ENCODE data around the gene MMP11.
"Not testable (repeated sequence)": the region's sequence is repeated elsewhere in the genome, so short reads cannot be mapped to it uniquely, and the experiment has no call there.

The MMP11 gene, protein sequence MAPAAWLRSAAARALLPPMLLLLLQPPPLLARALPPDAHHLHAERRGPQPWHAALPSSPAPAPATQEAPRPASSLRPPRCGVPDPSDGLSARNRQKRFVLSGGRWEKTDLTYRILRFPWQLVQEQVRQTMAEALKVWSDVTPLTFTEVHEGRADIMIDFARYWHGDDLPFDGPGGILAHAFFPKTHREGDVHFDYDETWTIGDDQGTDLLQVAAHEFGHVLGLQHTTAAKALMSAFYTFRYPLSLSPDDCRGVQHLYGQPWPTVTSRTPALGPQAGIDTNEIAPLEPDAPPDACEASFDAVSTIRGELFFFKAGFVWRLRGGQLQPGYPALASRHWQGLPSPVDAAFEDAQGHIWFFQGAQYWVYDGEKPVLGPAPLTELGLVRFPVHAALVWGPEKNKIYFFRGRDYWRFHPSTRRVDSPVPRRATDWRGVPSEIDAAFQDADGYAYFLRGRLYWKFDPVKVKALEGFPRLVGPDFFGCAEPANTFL

DNA sequence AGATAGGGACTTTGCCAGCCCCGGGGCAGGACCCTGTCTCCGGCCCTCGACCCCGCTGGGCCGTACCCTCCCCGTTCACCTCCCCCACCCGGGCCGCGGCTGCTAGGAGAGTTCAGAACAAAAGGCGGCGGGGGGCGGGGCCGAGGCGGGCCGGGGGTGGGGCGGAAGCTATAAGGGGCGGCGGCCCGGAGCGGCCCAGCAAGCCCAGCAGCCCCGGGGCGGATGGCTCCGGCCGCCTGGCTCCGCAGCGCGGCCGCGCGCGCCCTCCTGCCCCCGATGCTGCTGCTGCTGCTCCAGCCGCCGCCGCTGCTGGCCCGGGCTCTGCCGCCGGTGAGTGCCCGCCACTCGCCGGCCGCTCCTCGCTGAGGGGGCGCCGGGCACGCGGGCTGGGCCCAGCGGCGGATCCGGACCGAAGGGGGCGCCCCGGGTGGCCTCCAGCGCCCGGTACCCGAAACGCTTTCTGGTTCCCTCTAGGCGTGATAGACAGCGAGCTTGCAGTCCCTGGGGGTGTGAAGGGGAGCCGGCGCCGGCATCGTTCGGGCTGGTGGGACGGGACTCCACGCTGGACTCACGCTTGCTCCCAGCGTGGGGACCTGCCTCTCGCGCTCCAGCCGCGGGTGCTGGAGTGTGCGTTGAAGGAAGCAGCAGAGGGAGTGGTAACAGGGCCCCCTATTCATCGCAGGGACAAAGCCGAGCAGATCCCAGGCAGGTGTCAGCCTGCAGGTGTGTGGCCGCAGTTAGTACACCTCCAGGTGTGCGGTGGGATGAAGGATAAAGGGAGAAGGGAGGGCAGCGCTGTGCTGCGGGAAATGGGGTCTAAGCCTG lies at the start of gene MMP11:
Gene MMP11, plus strand, starts transcription at position 201 of the 825 bp plus-strand sequence. Its CDS starts 22 bp downstream, at position 223.
- DNase-seq = peak; percentile 28

DNA sequence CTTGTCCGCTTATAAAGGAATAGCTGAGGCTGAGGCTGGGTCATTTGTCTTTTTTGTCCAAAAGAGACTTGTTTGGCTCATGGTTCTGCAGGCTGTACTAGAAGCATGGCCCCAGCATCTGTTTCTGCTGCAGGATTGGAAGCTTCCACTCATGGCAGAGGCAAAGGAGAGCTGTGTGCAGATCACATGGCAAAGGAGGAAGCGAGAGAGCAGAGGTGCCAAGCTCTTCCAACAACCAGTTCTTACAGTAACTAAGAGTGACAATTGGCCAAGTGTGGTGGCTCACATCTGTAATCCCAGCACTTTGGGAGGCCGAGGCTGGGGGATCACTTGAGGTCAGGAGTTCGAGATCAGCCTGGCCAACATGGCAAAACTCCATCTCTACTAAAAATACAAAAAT lies 44.5 kb upstream of the MMP11 start:
- DNase-seq = not testable (repeated sequence)

DNA sequence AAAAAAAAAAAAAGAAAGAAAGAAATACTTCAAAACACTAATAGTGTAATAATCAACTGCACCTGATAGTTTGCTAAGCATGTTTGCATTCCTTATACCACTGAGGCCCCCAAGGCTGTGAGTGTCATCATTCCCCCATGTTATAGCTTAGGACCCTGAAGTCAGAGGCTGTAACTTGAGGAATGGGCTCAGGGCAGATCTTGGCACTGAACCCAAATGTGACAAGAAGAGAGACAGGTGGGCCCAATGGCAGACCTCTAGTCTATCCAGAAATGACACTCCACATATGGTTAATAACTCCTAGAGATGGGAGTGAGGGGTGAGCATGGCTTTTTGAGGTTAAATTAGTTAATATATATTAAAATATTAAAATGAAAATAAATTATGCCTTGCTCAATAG lies 35.0 kb upstream of the MMP11 start:
- DNase-seq = no peak

DNA sequence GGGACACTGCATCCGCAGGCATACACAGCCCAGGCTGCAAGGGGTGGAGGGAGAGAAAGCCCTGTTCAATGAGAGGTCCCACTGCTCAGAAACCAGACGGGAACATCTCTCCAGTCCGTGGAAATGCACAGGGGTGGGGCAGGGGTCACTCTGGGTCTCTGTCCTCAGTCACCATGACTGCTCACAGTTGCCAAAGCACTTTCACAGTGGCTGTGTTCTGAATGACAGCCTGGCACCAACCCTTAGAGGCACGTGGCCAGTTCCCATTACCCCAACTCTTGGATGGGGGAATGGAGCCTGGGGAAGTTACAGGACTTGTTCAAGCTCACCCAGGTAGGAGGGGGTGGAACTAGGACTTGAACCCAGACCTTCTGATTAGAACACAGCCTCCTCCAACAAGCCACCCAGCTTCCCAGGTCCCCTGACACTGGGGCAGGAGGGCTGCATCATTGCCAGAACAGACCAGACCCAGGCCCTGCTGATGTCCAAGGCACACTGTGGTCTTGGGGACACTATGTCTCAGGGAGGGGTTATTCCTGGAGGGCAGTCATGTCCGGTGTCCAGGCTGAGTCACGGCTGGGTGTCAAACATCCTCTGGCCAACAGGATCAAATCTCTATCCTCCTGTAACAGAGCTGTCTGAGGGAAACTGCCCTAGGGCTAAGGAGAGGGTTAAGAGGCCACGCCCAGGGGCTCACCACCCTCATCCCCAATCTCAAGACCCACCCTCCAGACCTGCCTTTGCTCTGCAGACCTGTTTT lies 30.0 kb upstream of the MMP11 start:
- no peak for DNase-seq

DNA sequence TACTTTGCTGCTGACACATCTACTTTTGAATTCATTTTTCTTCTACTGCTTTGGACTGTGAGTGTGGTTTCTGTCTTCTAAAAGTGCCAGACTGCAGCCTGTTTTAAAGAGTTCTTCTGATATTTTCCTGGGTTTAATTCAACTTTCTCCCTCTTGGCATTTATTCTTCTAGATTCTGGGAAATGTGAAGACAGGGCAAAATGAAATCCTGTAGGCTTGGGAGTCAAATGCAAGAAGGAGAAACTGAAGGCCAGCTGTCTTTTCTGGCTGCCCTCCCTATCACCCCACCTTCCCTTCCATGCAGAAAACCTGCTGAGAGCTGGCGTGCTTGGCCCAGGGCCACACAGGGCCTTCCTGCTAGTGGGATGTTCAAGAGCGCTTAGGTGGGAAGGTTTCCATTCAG lies 29.3 kb upstream of the MMP11 start:
- DNase-seq = no peak

DNA sequence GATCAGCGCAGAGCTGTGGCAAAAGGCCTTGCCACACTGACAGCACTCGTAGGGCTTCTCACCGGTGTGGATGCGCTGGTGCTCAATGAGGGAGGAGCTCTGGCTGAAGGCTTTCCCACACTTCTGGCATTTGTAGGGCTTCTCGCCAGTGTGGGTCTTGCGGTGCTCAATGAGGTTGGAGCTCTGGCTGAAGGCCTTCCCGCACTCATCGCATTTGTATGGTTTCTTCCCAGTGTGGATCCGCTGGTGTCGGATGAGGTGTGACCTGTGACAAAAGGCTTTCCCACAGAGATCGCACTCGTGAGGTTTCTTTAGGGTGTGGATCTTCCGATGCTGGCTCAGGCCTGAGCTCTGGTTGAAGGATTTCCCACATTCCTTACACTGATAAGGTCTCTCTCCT lies 28.6 kb upstream of the MMP11 start:
- DNase-seq = no peak

DNA sequence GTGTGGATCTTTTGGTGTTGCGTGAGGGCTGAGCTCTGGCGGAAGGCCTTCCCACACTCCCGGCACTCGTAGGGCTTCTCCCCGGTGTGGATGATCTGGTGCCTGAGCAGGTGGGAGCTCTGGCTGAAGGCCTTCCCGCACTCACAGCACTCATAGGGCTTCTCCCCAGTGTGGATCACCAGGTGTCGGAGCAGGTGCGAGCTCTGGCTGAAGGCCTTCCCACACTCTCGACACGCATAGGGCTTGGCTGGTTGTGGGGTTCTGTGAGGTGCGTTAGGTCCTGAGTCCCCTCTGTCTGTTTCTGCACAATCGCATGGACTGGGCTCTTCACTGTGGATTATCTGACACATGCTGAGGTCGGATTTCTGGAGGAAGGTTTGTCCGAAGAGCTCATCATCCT lies 28.2 kb upstream of the MMP11 start:
- DNase-seq = no peak

DNA sequence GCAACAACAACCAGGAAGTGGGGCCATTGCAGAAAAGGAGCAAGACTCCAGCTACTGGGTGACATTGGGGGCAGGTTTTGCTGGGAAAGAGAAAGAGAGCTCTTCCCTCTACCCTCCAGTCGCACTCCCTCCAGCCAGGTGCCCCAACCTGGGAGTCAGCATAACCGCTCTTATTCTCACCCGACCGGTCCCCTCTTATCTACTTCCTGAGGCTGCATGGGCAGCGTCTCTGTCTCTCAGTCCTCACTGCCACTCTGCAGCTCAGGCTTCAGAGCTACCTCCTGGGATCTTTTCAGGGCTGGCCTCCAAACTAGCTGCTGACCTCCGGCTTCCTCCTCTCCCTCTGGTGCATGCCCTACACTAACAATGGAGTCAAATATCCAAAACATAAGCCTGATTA lies 26.9 kb upstream of the MMP11 start:
- no peak for DNase-seq

DNA sequence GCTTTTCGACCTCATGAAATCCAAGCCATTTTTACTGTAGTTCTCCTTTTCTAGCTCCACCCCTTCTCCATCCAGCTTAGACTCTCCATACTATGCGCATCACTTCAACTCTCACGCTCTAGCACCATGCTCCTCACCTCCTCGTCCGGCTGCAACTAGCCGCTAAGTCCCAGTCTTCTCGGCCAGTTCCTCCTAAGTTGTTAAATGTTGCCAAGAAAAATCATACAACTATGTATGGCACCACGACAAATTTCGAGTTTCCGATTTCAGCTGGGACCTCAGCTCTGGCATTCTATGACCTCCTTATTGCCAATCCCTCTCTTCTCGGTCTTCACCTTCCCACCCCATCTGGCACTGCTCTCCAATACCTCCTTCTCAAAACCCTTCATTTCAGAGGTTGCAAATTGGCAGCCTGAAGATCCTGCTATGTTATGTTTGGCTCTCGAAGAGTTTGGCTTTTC lies 22.8 kb upstream of the MMP11 start:
- no peak for DNase-seq

DNA sequence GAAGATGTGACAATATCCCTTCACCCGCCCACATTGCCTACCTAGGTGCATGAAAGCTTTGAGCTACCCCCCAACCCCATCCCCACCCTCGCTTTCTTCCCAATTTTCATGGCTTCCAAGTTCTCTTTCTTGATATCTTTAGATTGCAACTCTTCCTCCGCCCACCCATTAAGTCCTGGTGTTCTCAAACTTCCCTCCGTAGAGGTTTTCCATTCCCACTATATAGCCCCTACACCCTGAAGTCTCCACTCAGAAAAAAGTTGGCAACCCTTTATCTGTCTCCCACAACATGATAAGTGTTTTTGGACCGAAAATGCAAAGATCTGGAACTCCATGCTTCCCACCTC lies 22.3 kb upstream of the MMP11 start:
- no peak for DNase-seq

DNA sequence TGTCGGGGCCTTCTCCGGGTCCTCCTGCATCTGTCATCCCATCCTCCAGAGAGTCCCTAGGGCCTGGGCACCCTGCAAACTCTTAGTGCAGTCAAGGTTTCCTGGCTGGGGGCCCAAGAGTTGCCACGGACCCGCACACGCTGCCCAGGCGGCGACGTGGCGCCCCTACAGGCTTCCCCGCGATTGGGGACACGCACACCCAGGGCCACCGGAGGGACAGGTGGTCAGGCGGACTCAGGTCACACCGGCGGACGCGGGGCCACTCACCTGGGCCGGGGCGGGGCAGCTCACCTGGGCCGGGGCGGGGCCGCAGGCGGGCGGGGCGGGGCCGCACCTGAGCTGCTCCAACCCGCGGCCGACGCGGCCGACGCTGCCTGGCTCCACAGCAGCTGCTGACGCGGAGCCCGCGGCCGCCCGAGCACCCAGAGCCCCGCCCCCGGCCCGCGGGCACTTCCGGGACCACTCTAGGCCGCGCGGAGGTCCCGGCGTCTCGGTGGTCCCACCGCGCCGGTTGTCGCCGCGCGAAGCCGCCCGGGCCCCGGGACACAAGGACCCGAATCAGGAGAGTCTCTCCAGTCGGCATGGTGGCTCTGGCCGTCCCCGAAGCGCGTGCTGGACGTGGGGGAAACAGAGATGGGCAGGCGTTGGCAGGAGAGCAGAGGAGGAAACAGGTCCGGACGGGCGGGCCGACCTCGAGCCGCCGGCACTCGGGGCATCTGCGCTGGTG lies 21.8 kb upstream of the MMP11 start, which contains the start of gene ZNF70:
Gene ZNF70, minus strand, starts transcription at position 399 of the 727 bp plus-strand sequence. CDS start 5,972 bp downstream, outside the sequence.
- peak; percentile 80 for DNase-seq

DNA sequence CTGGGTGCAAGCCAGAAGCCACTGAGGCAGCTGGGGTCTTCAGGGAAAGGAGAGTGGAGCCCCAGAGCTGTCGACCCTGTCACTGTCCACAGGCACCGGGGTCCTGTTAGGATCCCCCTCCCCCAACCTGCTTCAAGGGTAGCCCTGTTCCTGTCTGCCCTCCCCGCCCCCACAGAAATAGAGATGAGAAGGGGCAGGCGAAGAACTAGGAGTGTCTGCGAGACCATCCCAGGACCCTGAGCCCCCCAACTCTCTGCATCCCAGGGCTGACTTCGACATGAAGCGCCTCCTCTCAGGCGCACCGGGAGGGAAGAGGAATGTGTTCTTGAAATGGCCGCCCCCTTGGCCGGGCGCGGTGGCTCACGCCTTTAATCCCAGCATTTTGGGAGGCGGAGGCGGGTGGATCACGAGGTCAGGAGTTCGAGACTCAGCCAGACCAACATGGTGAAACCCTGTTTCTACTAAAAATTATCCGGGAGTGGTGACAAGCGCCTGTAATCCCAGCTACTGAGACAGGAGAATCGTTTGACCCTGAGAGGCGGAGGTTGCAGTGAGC lies 21.1 kb upstream of the MMP11 start:
- DNase-seq = peak; percentile 35

DNA sequence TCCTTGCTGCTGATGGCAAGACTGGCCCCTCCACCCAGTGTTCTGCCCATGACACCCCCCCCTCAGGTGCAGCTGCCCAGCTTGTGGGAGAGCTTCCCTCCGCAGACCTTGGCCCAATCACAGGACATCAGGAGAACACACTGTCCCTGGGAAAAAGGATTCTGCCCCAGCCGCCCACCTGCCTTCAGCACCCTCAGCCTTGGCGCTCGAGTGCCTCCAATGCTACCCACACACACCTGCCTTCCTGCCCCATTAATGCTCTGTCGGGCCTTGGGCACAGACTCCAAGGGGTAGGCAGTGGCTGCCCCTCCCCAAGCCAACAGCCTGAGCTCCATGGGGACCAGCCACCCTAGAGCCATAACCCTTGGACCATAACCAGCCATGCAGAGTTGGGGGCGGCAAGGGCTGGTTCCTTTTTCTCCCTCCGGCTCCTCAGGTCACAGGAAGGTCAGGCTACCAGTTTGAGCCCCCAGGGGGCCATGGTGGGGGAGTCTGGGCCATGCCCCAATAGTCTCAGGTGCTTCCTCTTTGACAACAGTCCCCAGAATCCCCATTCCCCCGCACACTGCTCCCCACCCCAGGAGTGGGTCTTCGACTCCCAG lies 20.5 kb upstream of the MMP11 start:
- DNase-seq = no peak

DNA sequence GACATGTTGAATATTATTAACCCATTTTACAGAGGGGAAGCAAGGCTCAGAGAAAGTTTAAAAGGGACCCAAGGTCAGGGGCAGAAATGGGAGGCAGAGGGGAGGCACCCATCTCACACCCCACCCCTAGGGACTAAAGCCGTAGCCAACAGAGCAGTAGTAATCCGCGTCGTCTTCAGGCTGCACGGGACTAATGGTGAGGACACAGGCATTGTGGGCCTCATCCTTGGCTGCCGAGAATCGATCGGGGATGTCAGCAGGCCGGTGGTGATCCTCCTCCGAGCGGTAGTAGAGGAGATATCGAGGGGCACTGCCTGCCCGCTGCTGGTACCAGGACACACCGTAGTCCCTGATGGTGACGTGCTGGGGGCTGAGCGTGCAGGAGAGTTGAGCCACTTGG lies 19.9 kb upstream of the MMP11 start:
- no peak for DNase-seq

DNA sequence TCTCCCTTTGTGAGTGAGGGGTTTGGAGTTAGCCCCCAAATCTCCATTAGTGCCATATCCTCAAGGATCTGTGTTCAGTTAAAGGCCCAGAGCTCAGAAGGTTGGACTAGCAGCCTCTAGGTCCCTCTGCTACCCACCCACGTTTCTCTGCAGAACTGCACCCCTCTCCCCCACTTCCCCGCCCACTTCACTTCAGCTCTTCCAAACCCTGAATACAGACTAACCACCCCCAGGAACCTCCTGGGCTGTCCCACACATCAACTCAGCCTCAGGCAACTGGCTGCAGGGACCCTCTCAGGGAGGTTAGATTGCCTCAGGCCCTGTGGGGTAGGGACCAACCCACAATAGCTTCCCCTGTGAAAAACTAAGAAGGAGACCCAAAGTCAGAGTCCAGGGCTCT lies 19.3 kb upstream of the MMP11 start:
- DNase-seq = no peak

DNA sequence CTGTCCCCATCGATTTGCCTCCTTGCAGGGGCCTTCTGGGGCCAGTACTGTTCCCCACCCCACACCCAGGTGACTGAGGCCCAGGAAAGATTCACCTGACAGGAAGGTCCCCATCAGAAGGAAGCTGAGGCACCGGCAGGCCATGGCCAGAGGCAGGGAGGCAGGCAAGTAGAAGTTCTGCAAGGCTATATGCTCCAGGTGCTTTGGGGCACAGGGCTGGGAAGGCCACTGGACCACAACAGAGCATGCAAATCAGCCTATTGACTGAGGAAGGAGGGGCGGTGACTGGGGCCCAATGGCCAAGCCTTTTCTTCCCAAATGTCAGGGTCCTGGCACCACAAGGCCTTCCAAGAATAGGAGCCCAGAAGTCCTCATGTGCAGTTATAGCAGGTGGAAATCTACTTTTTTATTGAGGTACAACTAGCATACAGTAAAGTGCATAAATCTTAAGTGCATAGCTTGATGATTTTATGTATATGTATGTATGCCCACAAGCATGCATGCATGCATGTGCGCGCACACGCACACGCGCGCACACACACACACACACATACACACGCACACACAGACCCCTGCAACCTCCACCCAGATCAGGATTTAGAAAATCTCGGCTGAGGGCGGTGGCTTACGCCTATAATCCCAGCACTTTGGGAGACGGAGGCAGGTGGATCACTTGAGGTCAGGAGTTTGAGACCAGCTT lies 18.3 kb upstream of the MMP11 start, which contains the start of gene VPREB3:
Gene VPREB3, minus strand, starts transcription at position 206 of the 700 bp plus-strand sequence. Its CDS starts 62 bp downstream, at position 144.
- DNase-seq = no peak

DNA sequence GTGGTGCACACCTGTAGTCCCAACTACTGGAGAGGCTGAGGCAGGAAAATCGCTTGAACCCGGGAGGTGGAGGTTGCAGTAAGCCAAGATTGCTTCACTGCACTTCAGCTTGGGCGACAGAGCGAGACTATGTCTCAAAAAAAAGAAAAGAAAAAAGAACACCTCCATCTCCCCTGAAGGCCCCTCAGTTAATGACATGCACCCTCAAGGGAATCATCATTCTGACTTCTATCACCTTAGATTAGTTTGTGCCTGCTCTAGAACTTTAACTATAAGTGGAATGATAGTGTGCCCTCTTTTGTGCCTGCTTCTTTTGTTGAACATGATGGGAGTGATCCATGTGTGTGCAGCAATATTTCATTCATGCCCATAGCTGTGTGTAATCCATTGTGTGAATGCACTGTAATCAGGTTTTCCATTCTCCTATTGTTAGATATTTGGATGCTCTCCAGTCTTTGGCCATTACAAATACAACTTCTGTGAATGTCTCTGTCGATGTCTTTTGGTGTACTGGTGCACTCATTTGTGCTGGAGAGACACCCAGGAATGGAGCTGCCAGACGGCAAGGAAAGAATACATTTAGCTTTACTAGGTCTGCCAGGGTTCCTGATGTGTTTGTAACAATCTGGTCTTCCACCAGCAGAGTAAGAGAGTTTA lies 17.5 kb upstream of the MMP11 start:
- no peak for DNase-seq

DNA sequence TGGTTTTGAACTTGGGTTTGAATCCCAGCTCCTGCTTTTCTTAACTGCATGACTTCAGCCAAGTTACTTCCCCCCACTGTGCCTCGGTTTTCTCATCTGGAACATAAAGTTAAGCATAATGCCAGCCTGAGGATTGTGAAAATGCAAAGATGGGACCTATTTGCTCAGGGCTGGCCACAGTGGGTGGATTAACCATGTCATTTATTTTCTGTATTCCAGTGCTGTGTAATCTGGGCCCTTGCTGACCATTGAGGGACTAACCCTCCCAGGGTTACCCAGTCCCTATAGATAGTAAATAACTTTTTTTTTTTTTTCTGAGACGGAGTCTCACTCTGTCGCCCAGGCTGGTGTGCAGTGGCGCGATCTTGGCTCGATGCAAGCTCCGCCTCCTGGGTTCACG lies 16.9 kb upstream of the MMP11 start:
- DNase-seq = no peak

DNA sequence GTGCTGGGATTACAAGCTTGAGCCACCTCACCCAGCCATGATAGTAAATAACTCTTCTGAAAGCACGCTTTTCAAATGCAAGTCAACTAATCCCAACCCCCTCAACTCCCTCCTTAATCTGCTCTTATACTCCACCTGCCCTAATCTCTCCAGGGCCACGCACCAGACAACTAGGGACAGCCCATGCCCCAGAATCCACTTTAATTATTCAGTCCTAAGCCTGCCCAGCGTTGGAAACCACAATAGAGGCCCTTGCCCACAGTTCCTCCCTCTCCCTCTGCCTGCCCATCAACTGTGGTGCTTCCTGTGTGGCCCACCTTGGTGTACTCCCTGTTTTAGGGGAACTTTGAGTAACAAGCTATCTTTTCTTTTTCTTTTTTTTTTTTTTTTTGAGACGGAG lies 15.8 kb upstream of the MMP11 start:
- DNase-seq = no peak

DNA sequence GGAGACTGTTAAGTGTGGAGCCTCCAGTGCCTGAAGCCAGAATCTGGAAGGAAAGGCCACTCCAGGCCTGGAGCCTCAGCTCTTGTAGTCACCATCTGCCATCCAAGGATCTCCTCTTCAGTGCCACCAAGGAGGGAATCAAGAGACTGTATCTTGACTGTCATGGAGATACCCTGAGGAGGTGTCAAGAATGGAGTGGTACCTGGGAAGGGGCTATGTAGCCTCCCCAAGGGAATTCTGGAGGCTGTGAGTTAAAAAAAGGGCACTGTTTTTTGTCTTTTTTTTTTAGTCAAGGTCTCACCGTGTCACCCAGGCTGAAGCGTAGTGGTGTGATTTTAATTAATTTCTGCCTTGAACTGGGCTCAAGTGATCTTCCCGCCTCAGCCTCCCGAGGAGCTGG lies 13.1 kb upstream of the MMP11 start:
- no peak for DNase-seq

All from fibroblast of skin of right quadriceps (primary cell).